Measurements from ENCODE around the gene MYH9.

MYH9 gene

DNA sequence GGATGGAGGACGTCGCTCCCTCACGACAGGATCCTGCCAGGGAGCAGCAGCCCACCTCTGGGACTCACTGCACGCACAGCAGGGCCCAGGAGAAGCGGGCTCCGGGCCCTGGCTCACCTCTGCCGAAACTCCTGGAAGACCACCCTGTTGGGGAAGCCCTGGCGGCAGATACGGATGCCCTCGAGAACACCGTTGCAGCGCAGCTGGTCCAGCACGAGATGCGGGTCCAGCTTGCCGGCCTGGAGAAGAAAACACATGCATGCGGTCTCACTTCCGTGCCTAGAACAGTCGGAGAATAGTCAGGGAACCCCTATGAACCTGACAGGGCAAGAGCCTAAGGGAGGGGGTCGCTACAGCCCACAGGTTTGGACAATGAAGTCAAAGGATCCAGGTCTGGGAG lies 82.0 kb downstream of the MYH9 start:
- H4K20me1 ChIP-seq (ENCODE audit: control insufficient read depth, insufficient read depth, low read depth, low read length) = 0 out of 2 replicates have a peak, but pooled peaks cover 5% of the 10 kb centered on the region
- no peaks in the 10 kb centered on the region for H3K27me3 ChIP-seq (ENCODE audit: control insufficient read depth, low read length)
- no peaks in the 10 kb centered on the region for H3K9me3 ChIP-seq (ENCODE audit: control insufficient read depth, insufficient read depth, low read length)
- H3K79me2 ChIP-seq (ENCODE audit: control insufficient read depth, low read length) = no peaks in the 10 kb centered on the region
- H3K4me3 ChIP-seq (ENCODE audit: low read length) = no peak overlapping the region
- H3K9me2 ChIP-seq (replicated peaks; ENCODE audit: control insufficient read depth, low read length) = no peaks in the 10 kb centered on the region
- no peak overlapping the region for H3K4me2 ChIP-seq (ENCODE audit: low read length)
- H3F3A ChIP-seq (ENCODE audit: control insufficient read depth, insufficient read depth) = peaks cover 11% of the 10 kb centered on the region
- peaks cover 4% of the 10 kb centered on the region; the same call in 1 of the 2 replicates for H3K4me1 ChIP-seq (ENCODE audit: control insufficient read depth, low read length)
- H3K36me3 ChIP-seq (ENCODE audit: control insufficient read depth, low read length) = peaks cover 90% of the 10 kb centered on the region
- H3K27ac ChIP-seq (ENCODE audit: low read depth, low read length) = no peak overlapping the region
- TF ChIP-seq, protein P1, sequence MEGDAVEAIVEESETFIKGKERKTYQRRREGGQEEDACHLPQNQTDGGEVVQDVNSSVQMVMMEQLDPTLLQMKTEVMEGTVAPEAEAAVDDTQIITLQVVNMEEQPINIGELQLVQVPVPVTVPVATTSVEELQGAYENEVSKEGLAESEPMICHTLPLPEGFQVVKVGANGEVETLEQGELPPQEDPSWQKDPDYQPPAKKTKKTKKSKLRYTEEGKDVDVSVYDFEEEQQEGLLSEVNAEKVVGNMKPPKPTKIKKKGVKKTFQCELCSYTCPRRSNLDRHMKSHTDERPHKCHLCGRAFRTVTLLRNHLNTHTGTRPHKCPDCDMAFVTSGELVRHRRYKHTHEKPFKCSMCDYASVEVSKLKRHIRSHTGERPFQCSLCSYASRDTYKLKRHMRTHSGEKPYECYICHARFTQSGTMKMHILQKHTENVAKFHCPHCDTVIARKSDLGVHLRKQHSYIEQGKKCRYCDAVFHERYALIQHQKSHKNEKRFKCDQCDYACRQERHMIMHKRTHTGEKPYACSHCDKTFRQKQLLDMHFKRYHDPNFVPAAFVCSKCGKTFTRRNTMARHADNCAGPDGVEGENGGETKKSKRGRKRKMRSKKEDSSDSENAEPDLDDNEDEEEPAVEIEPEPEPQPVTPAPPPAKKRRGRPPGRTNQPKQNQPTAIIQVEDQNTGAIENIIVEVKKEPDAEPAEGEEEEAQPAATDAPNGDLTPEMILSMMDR (IDR thresholded peaks at IDR 0.05; ENCODE audit: low read depth, low read length, poor library complexity, severe bottlenecking) = no peak
- no peak for TF ChIP-seq EZH2phosphoT487 (IDR thresholded peaks at IDR 0.05; ENCODE audit: borderline replicate concordance, low read length)

GRCh38 chr22:36304429-36304828 lies 83.3 kb downstream of the MYH9 start:
- Histone ChIP-seq H3K9me3 (ENCODE audit: control insufficient read depth, insufficient read depth, low read length) (no peaks in the 10 kb centered on the region), H3K4me2 (ENCODE audit: low read length) (no peak overlapping the region), H3K27ac (ENCODE audit: low read depth, low read length) (no peak overlapping the region), H3K27me3 (ENCODE audit: control insufficient read depth, low read length) (no peaks in the 10 kb centered on the region), H3K4me3 (ENCODE audit: low read length) (no peak overlapping the region), H3F3A (ENCODE audit: control insufficient read depth, insufficient read depth) (peaks cover 11% of the 10 kb centered on the region), H3K79me2 (ENCODE audit: control insufficient read depth, low read length) (no peaks in the 10 kb centered on the region), H3K36me3 (ENCODE audit: control insufficient read depth, low read length) (peaks cover 95% of the 10 kb centered on the region), H4K20me1 (ENCODE audit: control insufficient read depth, insufficient read depth, low read depth, low read length) (0 out of 2 replicates have a peak, but pooled peaks cover 5% of the 10 kb centered on the region), H3K9me2 (replicated peaks; ENCODE audit: control insufficient read depth, low read length) (no peaks in the 10 kb centered on the region), H3K4me1 (ENCODE audit: control insufficient read depth, low read length) (peaks cover 4% of the 10 kb centered on the region; the same call in 1 of the 2 replicates)
- no peak for TF ChIP-seq EZH2phosphoT487 (IDR thresholded peaks at IDR 0.05; ENCODE audit: borderline replicate concordance, low read length)
- TF ChIP-seq, protein P1 (IDR thresholded peaks at IDR 0.05; ENCODE audit: low read depth, low read length, poor library complexity, severe bottlenecking) = no peak

DNA sequence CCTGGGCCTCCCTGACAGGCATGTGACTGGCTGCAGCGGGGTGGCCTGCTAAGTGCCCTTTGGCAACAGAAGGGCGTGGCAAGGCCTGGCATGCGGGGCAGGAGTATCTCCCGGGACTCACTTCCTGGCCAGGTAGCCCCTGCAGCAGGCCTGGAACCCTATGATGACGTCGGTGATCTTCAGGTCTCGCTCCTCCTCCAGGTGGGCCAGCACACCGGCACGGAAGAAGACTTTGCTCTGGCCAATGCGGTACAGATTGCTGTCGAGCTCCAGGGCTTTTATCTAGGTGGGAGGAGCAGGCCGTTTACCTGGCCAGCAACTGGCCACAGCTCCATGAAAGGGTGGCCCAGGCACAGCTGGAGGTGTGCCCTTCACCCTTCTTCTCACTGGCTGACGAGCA lies 83.9 kb downstream of the MYH9 start:
- Histone ChIP-seq H3K36me3 (ENCODE audit: control insufficient read depth, low read length) (peaks cover 95% of the 10 kb centered on the region), H3K4me2 (ENCODE audit: low read length) (no peak overlapping the region), H3K9me3 (ENCODE audit: control insufficient read depth, insufficient read depth, low read length) (no peaks in the 10 kb centered on the region), H3K4me1 (ENCODE audit: control insufficient read depth, low read length) (peaks cover 4% of the 10 kb centered on the region; the same call in 1 of the 2 replicates), H4K20me1 (ENCODE audit: control insufficient read depth, insufficient read depth, low read depth, low read length) (0 out of 2 replicates have a peak, but pooled peaks cover 5% of the 10 kb centered on the region), H3K4me3 (ENCODE audit: low read length) (no peak overlapping the region), H3K79me2 (ENCODE audit: control insufficient read depth, low read length) (no peaks in the 10 kb centered on the region), H3K27ac (ENCODE audit: low read depth, low read length) (no peak overlapping the region), H3K9me2 (replicated peaks; ENCODE audit: control insufficient read depth, low read length) (no peaks in the 10 kb centered on the region), H3K27me3 (ENCODE audit: control insufficient read depth, low read length) (no peaks in the 10 kb centered on the region), H3F3A (ENCODE audit: control insufficient read depth, insufficient read depth) (peaks cover 11% of the 10 kb centered on the region)
- TF ChIP-seq, protein P1 (IDR thresholded peaks at IDR 0.05; ENCODE audit: low read depth, low read length, poor library complexity, severe bottlenecking) = no peak
- TF ChIP-seq EZH2phosphoT487 (IDR thresholded peaks at IDR 0.05; ENCODE audit: borderline replicate concordance, low read length) = no peak

Measured in DOHH2 (cell line).